H1 (cell line): ENCODE data around the gene SOX15. TPM values are rescaled to one million over a fixed set of nuclear protein-coding genes. Genes with fewer than 3 reads are reported as not detected.
A peak's percentile ranks its signal among the peaks of the same experiment; 100 is the strongest.

Experiments
- ASH2L ChIP-seq: fragments of 200-600, 300-600 bp; sonication (generic); IDR thresholded peaks from one replicate; pipeline ENCODE4 v1.7.1; 2017; ENCODE audit warnings: low read length
- ATF2 ChIP-seq: IDR thresholded peaks from 2 replicates; pipeline ENCODE4 v1.6.1; 2012; ENCODE audit warnings: low read length, inconsistent platforms
- BACH1 ChIP-seq: IDR thresholded peaks from 2 replicates; pipeline ENCODE4 v1.6.1; 2012; ENCODE audit warnings: low read length, improper control_type of control experiment
- CBX8 ChIP-seq: fragments of 300-800, 300-1000 bp; sonication (generic); IDR thresholded peaks from 2 replicates; pipeline ENCODE4 v1.7.1; 2016; ENCODE audit warnings: low read depth, low read length, borderline replicate concordance
- CEBPB ChIP-seq: IDR thresholded peaks from 2 replicates; pipeline ENCODE4 v1.6.1; 2012; ENCODE audit warnings: low read depth, low read length
- CREB1 ChIP-seq: IDR thresholded peaks from 2 replicates; pipeline ENCODE4 v1.6.1; 2012; ENCODE audit warnings: inconsistent platforms
- EP300 ChIP-seq, 2 experiments: IDR thresholded peaks; 1 replicate in 1 of 2; 2 replicates in 1 of 2; pipeline ENCODE4 v1.6.1; 2011 to 2012; ENCODE audit warnings: low read depth in 2 of 2, low read length in 2 of 2, mild to moderate bottlenecking in 2 of 2, borderline replicate concordance in 1 of 2, inconsistent platforms in 1 of 2, moderate library complexity in 1 of 2
- EZH2 ChIP-seq: fragments of 200-600 bp; sonication (generic); IDR thresholded peaks from 2 replicates; pipeline ENCODE4 v1.7.1; 2012; ENCODE audit warnings: low read depth, mild to moderate bottlenecking, moderate library complexity, low read length, inconsistent platforms; ENCODE audit not compliant: severe bottlenecking
- GABPA ChIP-seq: IDR thresholded peaks from 2 replicates; pipeline ENCODE4 v1.6.1; 2011; ENCODE audit warnings: mild to moderate bottlenecking, low read length, moderate library complexity, borderline replicate concordance; ENCODE audit not compliant: insufficient read depth
- GTF2F1 ChIP-seq: IDR thresholded peaks from 2 replicates; pipeline ENCODE4 v1.6.1; 2012; ENCODE audit warnings: low read depth, low read length, improper control_type of control experiment, borderline replicate concordance
- HDAC2 ChIP-seq, 2 experiments: fragments of 300-600 bp in 1 of 2; sonication (generic) in 1 of 2; IDR thresholded peaks; 2 replicates each; pipeline ENCODE4 v1.6.1; 2011 to 2012; ENCODE audit warnings: low read depth in 2 of 2, low read length in 2 of 2, mild to moderate bottlenecking in 2 of 2, moderate library complexity in 2 of 2, borderline replicate concordance in 1 of 2, inconsistent platforms in 1 of 2
- KDM1A ChIP-seq: fragments of 200-600, 300-600 bp; sonication (generic); IDR thresholded peaks from 2 replicates; pipeline ENCODE4 v1.7.1; 2016; ENCODE audit warnings: mild to moderate bottlenecking, low read length, borderline replicate concordance
- KDM5A ChIP-seq: fragments of 200-600 bp; IDR thresholded peaks from 2 replicates; pipeline ENCODE4 v1.7.1; 2012; ENCODE audit warnings: mild to moderate bottlenecking, low read length, inconsistent platforms, mixed read lengths
- POU5F1 ChIP-seq: IDR thresholded peaks from 2 replicates; pipeline ENCODE4 v1.6.1; 2011; ENCODE audit warnings: low read depth, mild to moderate bottlenecking, low read length, moderate library complexity
- RFX5 ChIP-seq: IDR thresholded peaks from 2 replicates; pipeline ENCODE4 v1.6.1; 2011; ENCODE audit warnings: low read depth, low read length, improper control_type of control experiment, borderline replicate concordance
- RNF2 ChIP-seq: fragments of 200-900, 300-1000 bp; sonication (generic); IDR thresholded peaks from 2 replicates; pipeline ENCODE4 v1.7.1; 2016; ENCODE audit warnings: borderline replicate concordance, low read depth, mild to moderate bottlenecking, antibody characterized with exemption, low read length; ENCODE audit not compliant: poor library complexity, severe bottlenecking; ENCODE audit errors: missing control alignments
- SIN3A ChIP-seq, 2 experiments: IDR thresholded peaks in 1 of 2; conservative IDR thresholded peaks in 1 of 2; 2 replicates each; pipeline ENCODE4 v1.6.1; 2011 to 2012; ENCODE audit warnings: low read length in 2 of 2, improper control_type of control experiment in 1 of 2, low read depth in 1 of 2, mild to moderate bottlenecking in 1 of 2
- SP4 ChIP-seq: IDR thresholded peaks from 2 replicates; pipeline ENCODE4 v1.6.1; 2012; ENCODE audit warnings: low read length, inconsistent platforms
- SRF ChIP-seq: IDR thresholded peaks from 2 replicates; pipeline ENCODE4 v1.6.1; 2011; ENCODE audit warnings: mild to moderate bottlenecking, low read depth, low read length, moderate library complexity
- SUZ12 ChIP-seq: fragments of 200-600 bp; sonication (generic); IDR thresholded peaks from 2 replicates; pipeline ENCODE4 v1.6.1; 2012; ENCODE audit warnings: mild to moderate bottlenecking, inconsistent platforms, low read length, moderate library complexity, mixed read lengths
- TBP ChIP-seq: IDR thresholded peaks from 2 replicates; pipeline ENCODE4 v1.6.1; 2011; ENCODE audit warnings: low read depth, low read length, improper control_type of control experiment
- TEAD4 ChIP-seq: IDR thresholded peaks from 2 replicates; pipeline ENCODE4 v1.6.1; 2012; ENCODE audit warnings: low read depth, low read length, inconsistent platforms, mixed read lengths
- polyA plus RNA-seq, 7 experiments: library from polyadenylated mRNA; depleted of rRNA in 3 of 7; stranded (reverse) in 5 of 7; unstranded in 2 of 7; fragments of >200 nt in 5 of 7; fragments of 200-250 nt in 2 of 7; gene quantifications; 1 replicate in 5 of 7; 2 replicates in 1 of 7; 4 replicates in 1 of 7; pipeline versions ENCODE4 v1.2.1 to v1.2.3, GENCODE V29; 2011 to 2013; ENCODE audit warnings: missing spikeins in 2 of 7, mixed read lengths in 2 of 7
- total RNA-seq: library from RNA; stranded (reverse); fragmentation: NEBNext Ultra II Directional; extraction: Animal tissue kit (Norgen Biotek cat#: 25700); gene quantifications from 2 replicates; pipeline ENCODE4 v1.2.1, GENCODE V29; 2021

Gene SOX15
- total and polyA plus RNA-seq, 2 of the 8 experiments (the other 6 are each of a cell fraction or from before 2014, with no cell fraction given) = 14.3 to 26.8 TPM

DNA sequence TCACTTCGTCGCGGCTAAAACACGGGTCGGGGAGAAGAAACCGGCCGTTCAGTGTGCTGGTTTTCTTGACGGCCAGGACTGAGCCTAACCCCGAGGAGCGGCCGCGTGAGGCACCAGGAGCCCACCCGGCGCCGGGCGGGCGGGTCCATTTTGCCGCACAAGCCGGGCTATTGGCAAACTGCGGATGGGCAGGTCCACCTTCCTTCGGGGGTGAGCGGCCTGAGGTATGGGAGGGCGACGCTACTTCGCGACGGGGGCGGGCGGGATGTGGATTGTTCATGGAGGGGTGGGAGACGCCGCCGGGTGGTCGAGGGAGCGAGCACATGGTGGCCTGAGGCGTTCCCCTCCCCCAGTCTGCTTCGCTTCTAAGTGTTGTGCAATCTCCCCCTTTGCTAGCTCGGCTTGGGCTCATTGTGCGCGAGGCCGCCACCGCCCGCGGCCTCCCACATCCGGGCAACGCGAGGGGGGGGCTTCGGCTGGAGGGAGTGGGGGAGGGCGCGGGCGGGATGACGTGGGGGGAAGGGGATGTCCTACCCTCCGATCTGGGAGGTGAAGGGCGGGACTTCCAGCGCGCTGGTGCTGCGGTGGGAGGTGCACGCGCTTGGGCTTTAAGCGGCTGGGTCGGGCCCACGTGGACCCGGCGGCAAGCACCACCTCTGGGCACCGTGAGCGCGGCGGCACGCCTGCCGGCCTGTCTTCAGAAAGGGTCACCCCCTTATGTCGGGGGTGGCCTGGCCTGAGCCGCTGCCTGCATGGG lies 16.4 kb downstream of the SOX15 start (continued):
- TF ChIP-seq EZH2 = no peak
- TF ChIP-seq GTF2F1 = no peak
- TF ChIP-seq ATF2 = no peak; the same call in 1 of the 2 replicates
- 0 out of 3 replicates have a peak, but pooled peaks of 1 of the 2 experiments have one; percentile 7 for TF ChIP-seq EP300 (IDR thresholded peaks at IDR 0.05; ENCODE audit: borderline replicate concordance in 1 of 2, low read depth in 2 of 2, low read length in 2 of 2)
- no peak for TF ChIP-seq GABPA
- TF ChIP-seq SIN3A (conservative IDR thresholded peaks at IDR 0.05 in 1 of 2, IDR thresholded peaks at IDR 0.05 in 1 of 2; ENCODE audit: low read depth in 1 of 2, low read length in 2 of 2) = peak in 1 of 2 experiments; percentile 90; a peak in 2 of 4 replicates
- TF ChIP-seq BACH1 = no peak
- peak; percentile 80; the same call in 1 of the 2 replicates for TF ChIP-seq TBP
- TF ChIP-seq KDM5A = no peak
- peak in 1 of 2 experiments; percentile 92; a peak in 1 of 4 replicates for TF ChIP-seq HDAC2 (IDR thresholded peaks at IDR 0.05; ENCODE audit: borderline replicate concordance in 1 of 2, low read depth in 2 of 2, low read length in 2 of 2)
- peak; percentile 88 for TF ChIP-seq CREB1
- peak; percentile 8 for TF ChIP-seq ASH2L
- TF ChIP-seq POU5F1 = no peak
- no peak for TF ChIP-seq SP4
- TF ChIP-seq SRF = peak; percentile 20; the same call in 1 of the 2 replicates
- peak; percentile 99 for TF ChIP-seq CEBPB
- no peak for TF ChIP-seq SUZ12
- TF ChIP-seq TEAD4 = no peak
- TF ChIP-seq RFX5 = no peak
- TF ChIP-seq RNF2 = no peak
- TF ChIP-seq CBX8 = no peak
- TF ChIP-seq KDM1A = no peak
